ENCODE results near the gene PMFBP1.

GRCh38 chr16:72084445-72084844 is 87.5 kb downstream of the PMFBP1 start:
- TF ChIP-seq CTCF (IDR thresholded peaks at IDR 0.05) (no peak), POLR2A (IDR thresholded peaks at IDR 0.05) (no peak)

Measured in Peyer's patch (tissue), 4 donors.